Mesodermal cell (in vitro differentiated cells): ENCODE measurements around the gene MFSD12.

ENCODE experiments used
- H3K27ac ChIP-seq: 2 replicates; pipeline ENCODE4 v1.7.0; 2013; ENCODE audit warnings: mild to moderate bottlenecking, low read depth, low read length, moderate library complexity; ENCODE audit not compliant: severe bottlenecking
- H3K36me3 ChIP-seq: 2 replicates; pipeline ENCODE4 v1.7.1; 2013; ENCODE audit warnings: mild to moderate bottlenecking, low read length, moderate library complexity; ENCODE audit not compliant: control insufficient read depth, insufficient read depth
- H3K4me1 ChIP-seq: one replicate; pipeline ENCODE4 v1.7.1; 2013; ENCODE audit warnings: mild to moderate bottlenecking, low read length; ENCODE audit not compliant: insufficient read depth, control insufficient read depth, poor library complexity, severe bottlenecking
- H3K4me3 ChIP-seq: 2 replicates; pipeline ENCODE4 v1.7.0; 2013; ENCODE audit warnings: low read length, control low read depth, mild to moderate bottlenecking; ENCODE audit not compliant: insufficient read depth, poor library complexity, severe bottlenecking; ENCODE audit errors: extremely low read depth
- H3K9me3 ChIP-seq: 2 replicates; pipeline ENCODE4 v1.7.1; 2013; ENCODE audit warnings: mild to moderate bottlenecking, low read length, moderate library complexity; ENCODE audit not compliant: control insufficient read depth
- WGBS, 2 experiments: methylation state at CpG; one replicate each; pipeline ENCODE4 v1.1.5; 2013; ENCODE audit warnings: missing lambda C conversion rate in 2 of 2; ENCODE audit not compliant: insufficient coverage in 2 of 2; 5-methylcytosine and 5-hydroxymethylcytosine counted together

MFSD12 gene

DNA sequence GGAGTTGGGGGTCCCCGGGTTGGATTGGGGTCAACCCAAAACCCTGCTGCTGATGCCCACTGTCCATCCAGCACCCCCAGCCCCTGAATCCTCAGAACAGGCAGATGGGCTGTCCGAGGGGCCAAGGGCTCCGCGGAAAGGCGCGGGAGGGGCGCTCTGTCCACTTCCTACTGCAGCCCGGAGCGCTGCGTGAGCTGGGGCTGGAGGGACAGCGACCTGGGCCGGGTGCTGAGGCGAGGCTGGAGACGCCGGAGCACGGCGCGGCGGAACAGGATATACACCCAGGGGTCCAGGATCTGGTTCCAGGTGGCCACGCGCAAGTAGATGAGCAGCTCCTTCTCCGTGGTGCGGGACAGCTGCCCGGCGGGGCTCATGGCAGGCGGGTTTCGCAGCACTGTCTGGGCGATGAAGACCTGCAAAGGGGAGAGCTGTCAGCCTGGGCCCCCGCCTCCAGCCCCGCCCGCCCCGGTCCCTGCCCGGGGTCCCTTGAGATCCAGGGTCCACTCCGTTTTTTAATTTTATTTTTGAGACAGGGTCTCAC is 38.2 kb upstream of the MFSD12 start:
- H3K9me3 ChIP-seq: peaks cover 5% of the 10 kb centered on the region
- WGBS, 2 experiments: 91% methylated on average over 30 to 34 of the region's 34 CpGs

DNA sequence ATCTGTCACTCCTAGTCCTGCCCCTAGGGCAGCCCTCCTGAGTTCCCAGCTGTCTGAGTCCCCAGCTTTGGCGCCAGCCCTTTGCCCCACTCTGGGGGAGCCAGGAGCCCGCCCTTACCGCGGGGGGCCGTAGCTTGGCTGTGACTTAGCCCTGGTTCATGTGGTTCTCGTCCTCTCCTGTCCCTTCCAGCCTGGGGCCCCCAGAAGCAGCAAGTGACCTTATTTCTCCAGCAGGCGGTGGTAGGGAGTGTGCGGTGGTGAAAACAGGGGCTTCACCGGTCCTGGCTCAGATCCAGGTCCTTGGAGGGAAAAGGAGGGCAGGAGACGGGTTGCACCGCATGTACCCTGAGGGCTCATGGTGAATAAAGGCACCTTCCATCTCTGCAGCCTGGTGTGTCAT is 35.8 kb upstream of the MFSD12 start:
- Histone ChIP-seq H3K4me3 (no peak overlapping the region), H3K27ac (no peak overlapping the region), H3K4me1 (no peaks in the 10 kb centered on the region), H3K36me3 (no peaks in the 10 kb centered on the region), H3K9me3 (peaks cover 5% of the 10 kb centered on the region)
- 35 to 53% methylated on average over 6 to 11 of the region's 11 CpGs for WGBS, 2 experiments

More for the DNA sequence above, 38.2 kb upstream of the MFSD12 start:
- Histone ChIP-seq H3K27ac (no peak overlapping the region), H3K4me1 (no peaks in the 10 kb centered on the region), H3K4me3 (no peak overlapping the region), H3K36me3 (no peaks in the 10 kb centered on the region)

DNA sequence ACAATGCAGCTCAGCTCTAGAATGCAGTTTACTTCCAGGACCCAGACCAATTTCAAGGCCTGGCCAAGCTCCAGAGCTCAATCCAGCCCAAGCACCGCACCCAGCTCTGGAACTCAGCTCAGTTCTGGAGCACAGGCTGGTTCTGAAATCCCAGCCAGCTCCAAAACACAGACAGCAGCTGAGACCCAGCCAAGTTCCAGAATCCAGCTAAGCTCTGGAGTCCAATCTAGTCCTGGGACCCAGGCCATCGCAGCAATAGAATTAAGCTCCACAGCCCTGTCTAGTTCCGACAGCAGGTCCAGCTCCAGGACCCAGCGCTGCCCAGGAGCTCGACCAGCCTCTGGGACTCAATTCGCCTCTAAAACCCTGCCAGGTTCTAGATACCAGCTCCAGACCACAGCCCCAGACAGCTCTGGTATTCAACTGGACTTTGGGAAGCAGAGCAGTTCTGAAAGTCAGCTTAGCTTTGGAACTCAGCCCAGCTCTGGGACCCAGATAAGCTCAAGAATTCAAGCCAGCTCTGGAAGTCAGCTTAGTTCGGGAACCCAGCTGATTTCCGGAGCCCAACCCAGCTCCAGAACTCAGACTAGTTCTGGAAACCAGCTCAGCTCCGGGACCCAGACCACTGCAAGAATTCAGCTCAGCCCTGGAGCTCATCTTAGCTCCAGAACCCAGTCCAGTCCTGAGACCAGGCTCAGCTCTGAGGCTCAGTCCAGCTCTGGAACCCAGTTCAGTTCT is 34.7 kb upstream of the MFSD12 start:
- no peak overlapping the region for H3K4me3 ChIP-seq
- no peaks in the 10 kb centered on the region for H3K36me3 ChIP-seq
- H3K27ac ChIP-seq: no peak overlapping the region
- WGBS, 2 experiments: 82 to 86% methylated on average over 9 of the region's 9 CpGs
- peaks cover 5% of the 10 kb centered on the region for H3K9me3 ChIP-seq
- no peaks in the 10 kb centered on the region for H3K4me1 ChIP-seq

DNA sequence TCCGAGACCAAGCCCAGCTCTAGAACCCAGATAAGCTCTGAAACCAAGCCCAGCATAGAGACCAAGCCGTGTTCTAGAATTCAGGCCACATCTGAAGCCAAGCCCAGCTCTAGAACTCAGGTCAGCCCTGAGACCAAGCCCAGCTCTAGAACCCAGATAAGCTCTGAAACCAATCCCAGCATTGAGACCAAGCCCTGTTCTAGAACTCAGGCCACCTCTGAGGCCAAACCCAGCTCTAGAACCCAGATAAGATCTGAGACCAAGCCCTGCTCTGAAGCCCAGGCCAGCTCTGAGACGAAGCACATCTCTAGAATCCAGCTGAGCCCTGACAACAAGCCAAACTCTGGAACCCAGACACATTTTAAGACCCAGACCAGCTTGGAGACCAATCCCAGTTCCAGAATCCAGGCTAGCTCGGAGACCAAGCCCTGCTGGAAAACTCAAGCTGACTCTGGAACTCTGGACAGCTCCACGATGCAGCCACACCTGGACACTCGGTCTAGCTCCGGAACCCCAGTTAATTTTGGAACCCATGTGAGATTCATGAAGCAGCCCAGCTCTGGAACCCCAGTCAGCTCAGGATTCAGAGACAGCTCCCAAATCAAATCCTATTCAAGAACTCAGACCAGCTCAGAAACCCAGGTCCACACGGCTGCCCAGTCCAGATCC is 33.7 kb upstream of the MFSD12 start:
- no peak overlapping the region for H3K4me3 ChIP-seq
- H3K36me3 ChIP-seq: no peaks in the 10 kb centered on the region
- H3K4me1 ChIP-seq: no peaks in the 10 kb centered on the region
- WGBS, 2 experiments: 91 to 92% methylated on average over 7 to 8 of the region's 8 CpGs
- H3K27ac ChIP-seq: no peak overlapping the region
- peaks cover 5% of the 10 kb centered on the region for H3K9me3 ChIP-seq

DNA sequence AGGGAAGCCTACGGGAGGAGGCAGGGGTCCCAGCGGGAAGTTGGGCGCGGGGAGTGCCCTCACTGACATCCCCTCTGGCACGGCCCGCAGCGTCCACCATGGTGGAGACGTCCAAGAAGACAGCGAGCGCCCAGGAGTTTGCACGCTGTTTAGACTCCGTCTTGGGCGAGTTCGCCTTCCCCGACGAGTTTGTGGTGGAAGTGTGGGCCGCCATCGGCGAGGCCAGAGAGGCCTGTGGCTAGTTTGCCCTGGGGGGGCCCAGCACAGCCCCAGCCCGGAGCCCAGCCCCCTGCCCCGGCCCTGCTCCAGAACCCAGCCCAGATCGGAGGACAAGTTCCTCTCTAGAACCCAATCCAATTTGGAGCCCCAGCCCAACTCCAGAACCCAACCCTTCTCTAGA is 32.6 kb upstream of the MFSD12 start:
- no peak overlapping the region for H3K27ac ChIP-seq
- H3K4me1 ChIP-seq: no peaks in the 10 kb centered on the region
- no peaks in the 10 kb centered on the region for H3K36me3 ChIP-seq
- H3K4me3 ChIP-seq: no peak overlapping the region
- H3K9me3 ChIP-seq: peaks cover 5% of the 10 kb centered on the region
- WGBS, 2 experiments: 93 to 95% methylated on average over 19 to 22 of the region's 22 CpGs

DNA sequence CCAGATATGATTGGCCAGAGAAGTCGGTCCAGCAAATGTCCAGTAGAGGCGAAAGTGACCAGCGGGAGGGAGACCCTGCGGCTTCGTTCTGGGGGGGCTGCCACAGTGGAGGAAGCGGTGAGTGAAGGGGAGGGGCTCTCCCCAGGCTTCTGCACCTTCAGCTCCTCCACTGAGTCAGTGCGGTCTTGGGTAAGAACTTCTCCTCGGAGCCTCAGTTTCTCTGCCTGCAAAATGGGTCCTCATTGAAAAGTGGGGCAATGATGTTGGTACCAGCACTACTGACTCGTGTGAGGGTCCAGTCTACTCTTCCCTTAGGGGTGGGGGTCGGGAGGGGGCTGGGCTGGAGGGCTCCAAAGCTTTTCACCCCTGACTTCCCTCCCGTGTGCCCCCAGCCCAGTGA is 32.1 kb upstream of the MFSD12 start:
- no peaks in the 10 kb centered on the region for H3K36me3 ChIP-seq

DNA sequence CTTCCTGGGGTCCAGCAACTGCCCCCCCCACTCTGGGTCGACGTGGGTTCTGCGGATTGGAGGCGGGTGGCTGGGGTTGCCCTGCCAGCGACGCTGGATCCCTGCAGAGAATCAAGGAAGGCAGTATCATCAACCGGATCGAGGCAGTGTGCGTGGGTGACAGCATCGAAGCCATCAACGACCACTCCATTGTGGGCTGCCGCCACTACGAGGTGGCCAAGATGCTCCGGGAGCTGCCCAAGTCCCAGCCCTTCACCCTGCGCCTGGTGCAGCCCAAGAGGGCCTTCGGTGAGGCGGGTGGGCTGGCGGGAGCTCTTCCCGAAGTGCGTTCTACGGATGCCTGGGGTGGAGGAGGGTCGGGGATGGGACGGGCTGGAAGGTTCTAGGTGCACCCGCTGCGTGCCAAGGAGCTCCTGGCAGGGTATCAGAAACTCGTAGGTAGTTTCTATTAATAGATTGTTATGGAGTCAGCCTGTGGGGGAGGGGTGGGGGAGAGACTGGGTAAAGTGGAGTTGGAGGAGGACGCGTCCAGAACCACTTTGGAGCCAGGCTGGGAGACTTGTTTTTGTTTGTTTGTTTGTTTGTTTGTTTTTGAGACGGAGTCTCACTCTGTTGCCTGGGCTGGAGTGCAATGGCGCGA is 29.4 kb upstream of the MFSD12 start:
- no peak overlapping the region for H3K27ac ChIP-seq
- no peaks in the 10 kb centered on the region for H3K36me3 ChIP-seq
- H3K4me1 ChIP-seq: no peaks in the 10 kb centered on the region
- H3K9me3 ChIP-seq: peaks cover 5% of the 10 kb centered on the region
- WGBS, 2 experiments: 73 to 74% methylated on average over 26 to 30 of the region's 31 CpGs
- H3K4me3 ChIP-seq: no peak overlapping the region

More for the DNA sequence above, 32.1 kb upstream of the MFSD12 start:
- H3K4me1 ChIP-seq: no peaks in the 10 kb centered on the region
- H3K27ac ChIP-seq: no peak overlapping the region
- 87% methylated on average over 7 of the region's 11 CpGs; no CpG with 5 or more reads in 1 of the 2 experiments for WGBS, 2 experiments
- no peak overlapping the region for H3K4me3 ChIP-seq
- H3K9me3 ChIP-seq: peaks cover 5% of the 10 kb centered on the region

DNA sequence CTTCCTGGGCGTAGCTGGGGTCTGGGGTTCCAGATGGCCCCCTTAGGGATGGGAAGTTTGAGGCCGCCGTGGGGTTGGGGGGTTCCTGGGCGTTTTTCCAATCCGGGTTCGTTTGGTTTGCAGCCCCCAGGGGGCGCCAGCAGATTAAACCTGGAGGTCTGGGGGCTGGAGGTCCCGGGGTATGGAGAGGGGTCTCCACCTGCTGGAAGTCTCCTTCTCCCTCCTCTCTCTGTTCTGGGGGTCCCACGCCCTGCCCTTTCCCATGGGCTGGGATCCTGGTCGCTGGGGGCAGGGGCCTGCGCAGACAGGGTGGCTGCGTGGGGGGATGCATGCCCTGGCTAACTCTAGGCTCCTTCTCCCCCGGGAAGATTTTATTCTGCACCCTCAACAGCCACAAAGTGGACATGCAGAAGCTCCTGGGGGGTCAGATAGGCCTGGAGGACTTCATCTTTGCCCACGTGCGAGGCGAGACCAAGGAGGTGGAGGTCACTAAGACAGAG is 28.8 kb upstream of the MFSD12 start:
- WGBS, 2 experiments: 39 to 63% methylated on average over 6 to 11 of the region's 16 CpGs

DNA sequence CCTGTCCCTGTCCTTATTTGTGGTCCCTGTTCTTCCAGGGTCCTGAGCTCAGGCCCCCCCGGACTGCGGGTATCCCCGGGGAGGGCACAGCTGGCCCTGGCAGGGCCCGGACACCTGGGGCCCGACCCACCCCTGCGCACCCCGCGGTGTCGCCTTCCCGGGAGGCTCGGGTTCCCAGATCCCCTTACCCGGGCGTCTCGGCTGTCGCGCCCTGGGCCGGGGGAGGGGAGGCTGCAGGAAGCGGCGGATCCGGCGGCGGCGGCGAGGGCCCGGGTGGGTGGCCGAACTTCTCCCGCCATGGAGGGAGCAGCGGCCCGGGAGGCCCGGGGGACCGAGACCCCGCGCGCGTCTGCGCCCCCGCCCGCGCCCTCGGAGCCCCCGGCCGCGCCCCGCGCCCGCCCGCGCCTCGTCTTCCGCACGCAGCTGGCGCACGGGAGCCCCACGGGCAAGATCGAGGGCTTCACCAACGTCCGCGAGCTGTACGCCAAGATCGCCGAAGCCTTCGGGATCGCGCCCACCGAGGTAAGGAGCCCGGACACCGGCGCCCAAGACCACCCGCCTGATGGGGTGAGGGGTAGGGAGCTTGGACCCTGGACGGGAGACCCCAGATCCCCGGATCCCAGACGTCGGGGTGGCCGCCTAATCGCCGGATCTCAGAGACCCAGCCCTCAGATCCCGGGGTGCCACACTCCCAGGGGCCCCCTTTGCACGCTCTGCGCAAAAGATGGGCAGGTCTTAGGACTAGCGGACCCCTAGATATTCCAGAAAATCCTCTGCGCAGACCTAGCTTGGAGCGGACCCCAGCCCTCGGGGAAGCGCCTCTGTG is 28.1 kb upstream of the MFSD12 start, which contains the start of gene GIPC3:
Gene GIPC3 (plus strand): TSS at position 178 of the 826 bp plus-strand sequence. CDS start 120 bp downstream, at position 298.
- 14 to 16% methylated on average over 51 to 78 of the region's 84 CpGs for WGBS, 2 experiments
- Histone ChIP-seq H3K4me1 (no peaks in the 10 kb centered on the region), H3K4me3 (peak within 1 kb of the TSS; percentile 27), H3K9me3 (no peaks in the 10 kb centered on the region), H3K27ac (no peak within 1 kb of the TSS), H3K36me3 (no peaks in the 10 kb centered on the region)

More for the DNA sequence above, 28.8 kb upstream of the MFSD12 start:
- Histone ChIP-seq H3K36me3 (no peaks in the 10 kb centered on the region), H3K9me3 (peaks cover 2% of the 10 kb centered on the region), H3K4me3 (peak overlapping the region; percentile 27), H3K27ac (no peak overlapping the region), H3K4me1 (no peaks in the 10 kb centered on the region)
